ENCODE measurements around the gene PIK3CD.

The PIK3CD gene

GRCh38 chr1:9688599-9688998, 37.1 kb downstream of the PIK3CD start:
- no peak for DNase-seq (ENCODE audit: extremely low read depth, low read depth)
- no peak for TF ChIP-seq CTCF (IDR thresholded peaks at IDR 0.05; ENCODE audit: low read depth, low read length, missing control alignments)
- peak overlapping the region; percentile 48 for H3K4me3 ChIP-seq (replicated peaks; ENCODE audit: low read depth, low read length)

- peak overlapping the region; percentile 55 for H3K4me3 ChIP-seq (replicated peaks; ENCODE audit: low read depth, low read length)
- no peak for TF ChIP-seq CTCF (IDR thresholded peaks at IDR 0.05; ENCODE audit: low read depth, low read length, missing control alignments)
- DNase-seq (ENCODE audit: extremely low read depth, low read depth), result no peak
Measured at GRCh38 chr1:9689011-9689706, 37.6 kb downstream of the PIK3CD start.

- H3K4me3 ChIP-seq (replicated peaks; ENCODE audit: low read depth, low read length), result peak overlapping the region; percentile 55
- no peak for TF ChIP-seq CTCF (IDR thresholded peaks at IDR 0.05; ENCODE audit: low read depth, low read length, missing control alignments)
- DNase-seq (ENCODE audit: extremely low read depth, low read depth), result no peak
Measured at GRCh38 chr1:9689971-9690381, 38.4 kb downstream of the PIK3CD start.

- peak overlapping the region; percentile 55 for H3K4me3 ChIP-seq (replicated peaks; ENCODE audit: low read depth, low read length)
- DNase-seq (ENCODE audit: extremely low read depth, low read depth), result no peak
- TF ChIP-seq CTCF (IDR thresholded peaks at IDR 0.05; ENCODE audit: low read depth, low read length, missing control alignments), result no peak
Measured at GRCh38 chr1:9690440-9691107, 39.0 kb downstream of the PIK3CD start.

GRCh38 chr1:9691108-9691445, 39.5 kb downstream of the PIK3CD start:
- no peak overlapping the region; the same call in 1 of the 2 replicates for H3K4me3 ChIP-seq (replicated peaks; ENCODE audit: low read depth, low read length)
- DNase-seq (ENCODE audit: extremely low read depth, low read depth), result no peak
- TF ChIP-seq CTCF (IDR thresholded peaks at IDR 0.05; ENCODE audit: low read depth, low read length, missing control alignments), result no peak

GRCh38 chr1:9691691-9692090, 40.2 kb downstream of the PIK3CD start:
- DNase-seq (ENCODE audit: extremely low read depth, low read depth), result no peak
- no peak for TF ChIP-seq CTCF (IDR thresholded peaks at IDR 0.05; ENCODE audit: low read depth, low read length, missing control alignments)
- H3K4me3 ChIP-seq (replicated peaks; ENCODE audit: low read depth, low read length), result no peak overlapping the region
